Activated CD4-positive, CD25-positive, alpha-beta regulatory T cell treated with anti-CD3 and anti-CD28 coated beads, Interleukin-2, amount 50 U/mL, for 72 hours (primary cell): ENCODE data around the gene IL31RA.
"Not testable (repeated sequence)": the region's sequence is repeated elsewhere in the genome, so short reads cannot be mapped to it uniquely, and the experiment has no call there.

Source experiments
- DNase-seq: peaks from one replicate; pipeline ENCODE4 v3.0.0; 2021

Gene IL31RA

DNA sequence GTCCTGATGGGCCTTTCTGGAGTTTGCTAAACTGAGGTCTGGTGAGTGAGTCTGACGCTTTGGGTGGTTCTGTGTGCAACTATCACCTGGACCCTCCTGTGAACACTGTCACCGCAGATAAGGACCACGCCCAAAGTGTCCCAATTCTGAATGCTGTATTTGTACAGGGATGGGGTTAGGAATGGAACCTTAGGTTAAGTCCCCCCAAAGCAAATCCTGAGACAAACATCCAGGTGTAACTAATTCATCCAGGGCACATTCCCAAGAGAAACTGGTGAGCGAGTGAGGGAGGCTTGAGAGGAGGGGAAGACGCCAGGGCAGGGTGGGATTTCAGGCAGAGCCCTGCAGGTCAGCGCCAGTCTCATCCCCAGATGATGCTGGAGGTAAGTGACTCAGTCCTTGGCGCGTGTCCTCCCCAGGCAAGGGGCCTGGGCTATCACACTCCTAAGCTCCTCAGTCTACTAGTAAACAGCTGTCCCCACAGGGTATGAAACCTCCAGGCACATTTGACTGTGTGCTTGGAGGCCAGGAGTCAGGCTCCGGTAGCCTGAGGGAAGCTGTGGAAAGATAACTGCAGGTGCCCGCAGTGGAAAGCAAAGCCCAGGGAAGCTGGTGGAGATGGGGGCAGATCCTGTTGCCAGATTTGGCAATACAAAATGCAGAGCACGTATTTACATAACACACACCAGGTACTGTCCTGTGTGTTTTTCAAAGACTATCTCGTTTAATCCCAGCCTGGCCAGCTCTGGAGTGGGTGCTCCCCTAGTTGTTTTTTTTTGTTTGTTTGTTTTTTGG lies 76.9 kb downstream of the IL31RA start:
- DNase-seq, result no peak

DNA sequence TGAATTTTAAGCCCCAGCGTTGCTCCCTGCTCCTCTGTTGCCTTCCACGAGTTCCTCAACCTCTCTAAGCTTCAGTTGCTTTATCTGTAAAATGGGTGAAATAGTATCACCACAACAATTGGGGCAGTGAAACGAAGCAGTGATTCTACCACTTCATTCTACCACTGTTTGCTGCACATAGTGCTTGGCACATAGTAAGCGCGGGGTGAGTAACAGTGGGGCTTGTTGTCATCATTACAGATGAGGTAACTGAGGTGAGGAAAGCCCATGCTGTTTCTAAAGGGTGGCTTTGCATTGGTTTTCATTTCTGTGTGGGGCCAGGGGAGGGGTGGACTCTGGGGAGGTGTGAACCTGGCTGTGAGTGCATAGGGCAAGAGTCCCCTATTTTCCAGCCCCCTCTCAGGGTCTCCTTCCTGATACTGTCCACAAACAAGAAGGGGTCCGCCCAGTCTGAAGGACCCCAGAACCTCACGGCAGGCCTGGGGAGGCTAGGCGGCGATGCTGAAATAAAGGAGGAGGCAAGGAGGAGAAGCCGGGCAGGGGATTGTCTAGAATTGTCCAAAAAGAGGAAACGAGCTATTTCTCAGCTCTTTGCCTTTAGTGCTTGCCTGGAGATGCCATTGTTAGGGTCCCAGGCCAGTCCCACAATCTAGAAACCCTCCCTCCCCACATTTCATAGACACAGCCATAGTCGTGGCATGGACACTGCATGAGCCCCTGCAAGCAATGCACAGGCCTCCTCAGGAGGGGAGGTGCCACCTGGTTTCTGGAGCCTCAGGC lies 78.1 kb downstream of the IL31RA start:
- no peak for DNase-seq

DNA sequence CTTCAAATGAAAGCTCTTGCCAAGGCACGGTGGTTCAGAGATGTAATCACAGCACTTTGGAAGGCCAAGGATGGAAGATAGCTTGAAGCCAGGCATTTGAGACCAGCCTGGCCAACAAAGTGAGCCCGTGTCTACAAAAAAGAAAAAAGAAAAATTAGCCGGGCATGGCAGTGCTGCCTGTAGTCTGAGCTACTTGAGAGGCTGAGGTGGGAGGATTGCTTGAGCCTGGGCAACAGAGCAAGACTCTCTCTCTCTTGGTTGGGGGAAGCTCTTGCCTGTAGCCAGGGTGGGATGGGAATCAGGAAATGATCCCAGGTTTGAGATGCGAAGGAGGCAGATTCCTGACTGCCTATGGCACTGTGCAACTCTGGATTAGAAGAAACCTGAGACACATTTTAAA lies 81.5 kb downstream of the IL31RA start:
- no peak for DNase-seq

DNA sequence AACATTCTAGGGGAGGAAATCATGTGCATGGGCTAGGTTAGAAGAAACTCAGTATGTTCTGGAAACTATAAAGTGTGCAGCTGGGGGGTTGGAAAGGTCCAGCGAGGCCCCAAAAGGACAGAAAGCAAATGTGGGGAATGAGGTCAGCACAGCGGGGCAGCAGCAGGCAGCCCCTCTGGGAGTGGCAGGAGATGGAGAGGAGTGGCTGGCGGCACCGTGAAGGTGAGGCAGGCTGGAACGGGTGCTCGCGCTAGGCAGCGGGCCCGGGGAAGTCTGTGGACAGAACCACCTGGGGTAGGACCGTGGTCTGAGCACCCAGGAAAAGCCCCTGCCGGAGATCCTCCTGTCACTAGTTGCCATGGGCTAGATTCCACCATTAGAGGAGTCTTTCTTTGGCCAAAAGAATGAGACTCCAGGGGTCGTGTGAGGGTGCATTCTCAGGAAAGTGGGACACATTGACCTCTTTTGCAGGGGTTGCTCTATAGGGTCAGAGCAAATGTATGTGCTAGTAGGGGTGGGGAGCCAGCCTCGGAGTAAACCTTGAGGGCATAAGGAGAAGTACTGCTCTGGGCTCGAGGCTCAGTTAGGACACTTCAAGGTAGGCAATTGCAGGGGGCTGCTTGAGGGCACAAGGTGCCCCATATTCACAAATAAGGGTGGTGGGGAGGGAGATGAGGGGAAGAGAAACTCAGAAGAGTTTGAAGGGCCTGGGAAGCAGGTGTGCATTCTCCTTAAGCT lies 82.4 kb downstream of the IL31RA start:
- DNase-seq, result no peak

DNA sequence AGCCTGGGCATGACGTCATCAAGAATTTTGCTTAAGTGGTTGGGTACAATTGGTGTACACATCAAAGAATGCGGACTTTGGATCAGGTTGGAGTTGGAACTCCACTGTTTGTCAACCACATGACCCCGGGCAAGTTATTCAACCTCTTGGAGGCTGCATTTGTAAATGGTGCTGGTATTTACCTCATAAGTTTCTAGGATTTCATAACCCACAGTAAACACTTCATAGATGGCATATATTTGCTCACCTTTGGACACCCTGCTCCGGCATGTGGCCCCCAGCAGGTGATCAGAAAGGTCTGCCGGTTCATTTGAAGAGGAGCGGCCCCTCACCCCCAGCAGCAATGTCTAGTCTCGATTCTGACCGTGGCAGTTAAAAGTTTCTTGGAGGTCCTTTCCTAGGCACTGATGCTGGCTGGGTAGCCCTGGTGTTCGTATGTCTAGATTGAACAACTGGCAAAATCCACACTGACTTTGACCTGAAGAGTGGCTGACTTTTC lies 83.0 kb downstream of the IL31RA start:
- DNase-seq, result no peak

DNA sequence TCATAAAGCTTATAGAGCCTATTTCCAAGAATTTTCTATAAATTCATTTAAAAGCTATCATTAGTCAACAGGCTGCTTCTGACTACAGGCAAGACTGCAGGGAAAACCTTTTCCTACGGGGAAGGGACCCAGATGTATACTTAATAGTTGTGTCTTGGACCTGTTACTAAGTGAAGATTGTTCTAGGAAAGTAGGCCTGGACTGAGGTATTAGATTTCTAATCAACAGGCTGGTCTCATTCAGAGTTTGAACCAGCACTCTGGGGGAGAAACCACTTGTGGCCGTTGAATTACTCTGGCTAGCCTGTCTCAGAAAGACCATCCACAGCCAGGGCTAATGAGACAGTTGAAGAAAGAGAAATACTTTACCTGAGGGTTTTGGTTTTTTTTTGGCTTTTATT lies 83.6 kb downstream of the IL31RA start:
- no peak for DNase-seq

DNA sequence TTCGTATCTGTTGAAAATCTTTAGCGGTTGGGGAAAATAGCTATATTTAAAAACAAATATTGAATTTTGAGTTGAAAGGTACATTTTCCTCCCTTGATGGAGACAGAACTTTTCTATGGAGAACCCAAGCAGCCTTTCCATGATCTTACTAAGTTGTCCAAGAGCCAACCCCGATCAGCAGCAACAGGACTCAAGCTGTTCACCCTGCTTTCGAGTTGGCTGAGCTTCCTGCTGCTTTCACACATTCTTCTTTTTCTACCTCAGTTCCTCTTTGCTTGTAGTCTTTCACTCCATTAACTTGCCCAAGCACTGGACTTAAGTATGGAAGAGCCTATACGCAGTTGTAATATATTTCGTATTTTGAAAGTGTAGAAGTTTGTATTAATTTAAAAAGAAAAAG lies 84.2 kb downstream of the IL31RA start:
- no peak for DNase-seq

DNA sequence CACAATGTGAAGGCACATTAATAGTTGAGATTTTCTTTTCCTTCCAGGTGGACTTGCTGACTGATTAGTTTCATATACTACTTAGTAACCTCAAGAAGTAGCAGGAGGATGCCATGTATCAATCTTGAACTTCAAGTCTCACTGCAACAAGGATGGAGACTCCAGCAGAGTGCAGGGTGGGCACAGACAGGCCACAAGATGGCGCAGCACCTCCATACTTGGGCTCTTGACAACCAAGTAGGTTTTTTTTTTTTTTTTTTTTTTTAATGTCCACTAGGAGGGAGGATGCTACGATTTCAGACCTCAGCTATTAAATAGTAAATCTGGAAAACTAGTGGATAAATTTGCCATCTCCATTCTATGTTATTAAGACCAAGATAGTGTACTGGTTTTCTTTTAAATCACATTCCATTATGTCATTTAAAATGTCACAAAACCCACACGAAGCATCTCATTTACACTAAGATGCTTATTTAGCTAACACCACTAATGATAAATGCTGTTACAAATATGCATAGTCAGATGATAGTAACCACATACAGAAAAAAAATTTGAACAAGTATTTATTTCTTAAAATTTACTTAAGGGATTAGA lies 85.0 kb downstream of the IL31RA start:
- DNase-seq, result peak; percentile 68

DNA sequence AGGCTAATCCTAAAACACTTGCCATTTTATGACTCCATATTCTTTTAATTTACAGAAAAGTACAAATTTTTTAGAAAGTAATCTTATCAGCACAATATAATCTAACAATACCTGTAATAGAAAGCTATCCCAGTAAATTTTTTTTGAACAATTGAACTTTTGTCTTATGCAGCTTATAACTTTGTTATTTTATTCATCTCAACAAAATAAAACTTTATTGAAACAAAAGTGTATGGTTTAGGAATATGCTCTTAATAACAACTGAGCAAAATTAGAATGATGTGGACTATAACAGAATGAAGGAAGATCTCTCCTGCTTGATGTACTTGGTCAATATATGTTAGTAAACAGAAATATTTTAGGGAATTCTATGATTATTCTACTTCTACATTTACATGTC lies 86.4 kb downstream of the IL31RA start:
- DNase-seq, result not testable (repeated sequence)

DNA sequence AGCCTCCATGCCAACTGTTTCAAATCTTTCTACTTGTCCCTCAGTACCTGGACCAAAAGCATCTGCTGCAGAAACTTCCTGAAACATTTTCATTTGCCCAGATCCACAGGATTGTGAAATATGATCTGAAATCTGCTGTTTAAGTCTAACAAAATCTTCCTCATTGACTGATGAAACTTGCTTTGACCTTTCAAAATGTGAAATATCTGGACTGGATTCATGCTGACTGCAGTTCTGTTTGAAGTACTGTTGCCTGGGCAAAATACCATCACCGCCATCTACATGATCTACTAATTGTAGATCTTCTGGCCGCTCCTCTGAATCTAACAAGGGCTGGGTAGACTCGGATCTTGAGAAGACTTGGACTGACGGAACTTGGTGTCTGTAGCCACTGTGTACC lies 90.0 kb downstream of the IL31RA start:
- not testable (repeated sequence) for DNase-seq

DNA sequence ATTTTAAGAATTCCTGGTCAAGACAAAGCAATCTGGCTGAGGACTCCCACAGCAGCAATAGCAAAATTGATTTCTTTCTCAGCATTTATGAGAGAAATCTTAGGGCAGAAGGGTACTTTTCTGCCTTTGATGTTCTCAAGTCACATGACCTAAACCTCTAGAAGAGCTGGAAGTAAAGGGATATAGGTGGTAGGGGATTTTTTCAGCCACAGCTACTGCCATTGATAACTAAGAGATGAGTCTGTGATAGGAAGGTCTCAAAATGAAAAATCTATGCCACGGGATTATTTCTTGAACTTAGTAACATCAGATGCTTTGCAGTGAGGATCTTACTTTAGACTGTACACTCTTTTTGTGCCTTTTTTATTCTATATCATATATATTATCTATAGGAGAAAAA lies 108.1 kb downstream of the IL31RA start:
- DNase-seq, result no peak

DNA sequence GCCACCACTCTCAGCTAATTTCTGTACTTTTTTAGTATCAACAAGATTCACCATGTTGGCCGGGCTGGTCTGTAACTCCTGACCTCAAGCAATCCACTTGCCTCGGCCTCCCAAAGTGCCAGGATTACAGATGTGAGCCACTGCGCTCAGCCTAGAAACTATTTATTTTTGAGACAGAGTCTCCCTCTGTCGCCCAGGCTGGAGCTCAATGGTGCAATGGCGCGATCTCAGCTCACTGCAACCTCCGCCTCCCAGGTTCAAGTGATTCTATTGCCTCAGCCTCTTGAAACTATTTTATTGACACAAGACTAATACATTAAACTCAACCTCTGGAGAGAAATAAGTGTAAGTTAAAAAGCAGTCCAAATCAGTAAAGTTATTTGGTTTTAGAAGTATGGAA lies 109.6 kb downstream of the IL31RA start:
- no peak for DNase-seq

DNA sequence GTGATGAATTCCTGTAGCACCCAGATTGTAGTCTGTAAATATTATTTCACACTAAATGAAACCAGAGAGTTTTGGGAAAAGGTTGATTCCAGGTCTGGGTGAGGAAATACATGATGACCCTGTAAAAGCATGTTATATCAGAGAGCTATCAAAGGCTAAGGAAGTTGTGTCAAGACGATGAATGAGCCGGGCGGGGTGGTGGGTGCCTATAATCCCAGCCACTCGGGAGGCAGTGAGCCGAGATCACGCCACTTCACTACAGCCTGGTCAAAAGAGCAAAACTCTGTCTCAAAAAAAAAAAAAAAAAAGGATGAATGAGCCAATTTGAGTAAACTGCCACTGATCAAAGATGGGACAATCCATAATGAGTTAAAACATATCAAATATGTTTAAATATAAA lies 114.4 kb downstream of the IL31RA start:
- no peak for DNase-seq

DNA sequence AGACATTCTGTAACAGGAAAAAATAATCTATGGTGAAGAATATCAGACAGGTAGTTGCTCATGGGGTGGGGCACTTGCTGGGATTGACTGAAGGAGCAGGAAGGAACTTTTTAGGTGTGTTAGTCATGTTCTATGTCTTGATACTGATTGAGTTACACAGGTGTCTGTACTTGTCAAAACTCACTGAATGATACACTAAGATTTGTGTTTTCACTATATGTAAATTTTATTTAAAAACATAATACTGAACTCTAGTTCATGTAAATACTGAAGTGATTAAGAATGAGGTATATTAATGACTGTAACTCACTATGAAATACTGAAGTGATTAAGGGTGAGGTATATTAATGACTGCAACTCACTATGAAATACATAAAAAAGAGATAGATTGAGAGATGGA lies 115.1 kb downstream of the IL31RA start:
- no peak for DNase-seq

DNA sequence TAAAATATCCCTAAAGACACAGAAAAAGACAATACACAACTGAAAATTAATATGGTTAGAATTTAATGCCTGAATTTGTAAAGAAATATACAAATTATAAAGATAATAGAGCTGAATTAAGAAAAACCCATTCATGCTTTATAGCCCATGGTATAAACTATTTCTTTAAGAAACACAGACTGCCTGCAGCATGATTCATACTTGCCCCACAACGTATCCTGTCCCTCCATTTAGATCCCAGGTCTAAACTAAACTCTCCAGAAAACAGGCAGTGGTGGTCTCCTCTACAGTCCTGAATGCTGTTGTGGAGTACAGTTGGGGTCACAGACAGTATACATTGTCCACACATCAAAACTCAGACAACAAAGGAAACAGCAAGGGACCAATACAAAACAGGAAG lies 118.8 kb downstream of the IL31RA start:
- DNase-seq, result no peak
